Panc1 (cell line): ENCODE data around the gene CNKSR3. TPM values are rescaled to one million over a fixed set of nuclear protein-coding genes. Genes with fewer than 3 reads are reported as not detected.
"Not testable (repeated sequence)": the region's sequence is repeated elsewhere in the genome, so short reads cannot be mapped to it uniquely, and the experiment has no call there.

ENCODE experiments used
- ATAC-seq: fragments of 200-7000 bp; cut with Tn5 transposase; 2 replicates; pipeline ENCODE4 v1.9.1; 2020; ENCODE audit warnings: mild to moderate bottlenecking, moderate library complexity
- BruUV-seq: library from RNA; stranded (reverse); fragments of 400-500 nt; replicated peaks from 2 replicates; lab custom pipeline; 2021; lab: Mats Ljungman, UMichigan
- CTCF ChIA-PET: fragments of 300-600 bp; sonication (Branson Sonifier 250); formaldehyde crosslinking; loops from one replicate; lab custom pipeline; 2022; ENCODE audit warnings: antibody characterized with exemption; lab: Charles Lee
- POLR2A ChIA-PET: fragments of 300-600 bp; sonication (Branson Sonifier 250); formaldehyde crosslinking; loops from one replicate; lab custom pipeline; 2022; ENCODE audit warnings: antibody characterized with exemption; lab: Charles Lee
- DNase-seq: peaks from one replicate; pipeline ENCODE4 v3.0.0-alpha.2; 2010; ENCODE audit warnings: low read depth, low spot score
- H3K27ac ChIP-seq: 2 replicates; pipeline ENCODE4 v1.5.1; 2011; ENCODE audit warnings: mild to moderate bottlenecking, low read length, inconsistent platforms
- H3K27me3 ChIP-seq: fragments of 200-500 bp; sonication (Bioruptor generic); 2 replicates; pipeline ENCODE4 v1.6.0; 2014; ENCODE audit warnings: low read length, inconsistent platforms; ENCODE audit not compliant: control insufficient read depth, insufficient read depth
- H3K36me3 ChIP-seq: fragments of 200-500 bp; sonication (Bioruptor generic); 2 replicates; pipeline ENCODE4 v1.5.1; 2014; ENCODE audit warnings: inconsistent platforms, mild to moderate bottlenecking, low read length, moderate library complexity; ENCODE audit not compliant: control insufficient read depth, insufficient read depth
- H3K4me1 ChIP-seq: 2 replicates; pipeline ENCODE4 v1.5.1; 2011; ENCODE audit warnings: inconsistent platforms, mild to moderate bottlenecking, low read length, moderate library complexity; ENCODE audit not compliant: control insufficient read depth, insufficient read depth
- H3K4me3 ChIP-seq, 2 experiments: 2 replicates each; pipeline ENCODE4 v1.5.1; 2011 to 2012; ENCODE audit warnings: low read depth in 2 of 2, low read length in 2 of 2, mild to moderate bottlenecking in 2 of 2, inconsistent platforms in 1 of 2, moderate library complexity in 1 of 2
- H3K9me3 ChIP-seq: fragments of 200-500 bp; sonication (Bioruptor generic); 2 replicates; pipeline ENCODE4 v1.5.1; 2014; ENCODE audit warnings: low read depth, mild to moderate bottlenecking, inconsistent platforms, low read length, moderate library complexity; ENCODE audit not compliant: control insufficient read depth, insufficient read depth
- POLR2AphosphoS5 ChIP-seq: IDR thresholded peaks from 2 replicates; pipeline ENCODE4 v1.6.1; 2012; ENCODE audit warnings: mild to moderate bottlenecking, low read depth, low read length, moderate library complexity
- SIN3A ChIP-seq: IDR thresholded peaks from 2 replicates; pipeline ENCODE4 v1.6.1; 2012; ENCODE audit warnings: low read depth, mild to moderate bottlenecking, low read length, moderate library complexity, borderline replicate concordance; ENCODE audit not compliant: insufficient read depth
- TCF7L2 ChIP-seq: IDR thresholded peaks from 2 replicates; pipeline ENCODE4 v1.6.1; 2011; ENCODE audit warnings: mild to moderate bottlenecking, low read depth, low read length, inconsistent platforms
- in situ Hi-C: cut with HindIII; loops from 2 replicates; pipeline ENCODE4 v1.10.0; 2016; ENCODE audit warnings: low sequenced_read_pairs, low pct_unique_long_range_greater_than_20kb
- intact Hi-C: fragments of 100-400 bp; cut with micrococcal nuclease; formaldehyde crosslinking; loops from one replicate; pipeline ENCODE4 v1.10.0; 2022; ENCODE audit not compliant: unreplicated experiment
- total RNA-seq: library from RNA; stranded (reverse); gene quantifications from one replicate; pipeline ENCODE4 v1.2.1, GENCODE V29; 2021; ENCODE audit not compliant: unreplicated experiment
- TF ChIP-seq, protein P1 (sequence below): fragments of 450-650 bp; IDR thresholded peaks from 2 replicates; pipeline ENCODE4 v1.5.1; 2017; ENCODE audit warnings: mild to moderate bottlenecking
- TF ChIP-seq, protein P2 (sequence below), 2 experiments: IDR thresholded peaks; 2 replicates each; pipeline ENCODE4 v1.6.1; 2011 to 2012; ENCODE audit warnings: low read depth in 2 of 2, control low read depth in 1 of 2, low read length in 1 of 2, mild to moderate bottlenecking in 1 of 2, moderate library complexity in 1 of 2; ENCODE audit not compliant: insufficient read depth in 1 of 2

The CNKSR3 gene
- total RNA-seq, 1 experiment from 2014 or later, result 18.2 TPM

DNA sequence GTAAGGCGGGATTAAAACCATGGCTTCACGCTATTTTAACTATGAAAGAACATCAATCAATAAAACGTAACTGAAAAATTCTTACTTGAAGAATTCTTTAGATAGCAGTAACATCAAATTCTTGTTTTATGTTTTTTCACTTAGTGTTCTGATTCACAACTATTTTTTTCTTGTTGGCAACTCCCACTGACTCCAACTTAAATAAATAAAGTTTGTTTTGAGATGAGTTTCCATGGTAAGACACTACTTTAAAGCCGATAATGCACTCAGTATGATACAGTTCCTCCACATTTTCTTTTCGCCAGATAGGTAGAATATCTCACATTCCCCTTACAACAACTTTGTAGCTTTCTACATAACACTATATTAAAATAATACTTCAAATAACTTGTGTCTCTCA is 33.1 kb upstream of the CNKSR3 start:
- no peaks in the 10 kb centered on the region for H3K36me3 ChIP-seq
- no peak overlapping the region for H3K27ac ChIP-seq
- no peaks in the 10 kb centered on the region for H3K4me1 ChIP-seq
- no TSS peak for BruUV-seq
- H3K4me3 ChIP-seq, result no peak overlapping the region
- H3K9me3 ChIP-seq, result no peaks in the 10 kb centered on the region
- TF ChIP-seq, protein P1, sequence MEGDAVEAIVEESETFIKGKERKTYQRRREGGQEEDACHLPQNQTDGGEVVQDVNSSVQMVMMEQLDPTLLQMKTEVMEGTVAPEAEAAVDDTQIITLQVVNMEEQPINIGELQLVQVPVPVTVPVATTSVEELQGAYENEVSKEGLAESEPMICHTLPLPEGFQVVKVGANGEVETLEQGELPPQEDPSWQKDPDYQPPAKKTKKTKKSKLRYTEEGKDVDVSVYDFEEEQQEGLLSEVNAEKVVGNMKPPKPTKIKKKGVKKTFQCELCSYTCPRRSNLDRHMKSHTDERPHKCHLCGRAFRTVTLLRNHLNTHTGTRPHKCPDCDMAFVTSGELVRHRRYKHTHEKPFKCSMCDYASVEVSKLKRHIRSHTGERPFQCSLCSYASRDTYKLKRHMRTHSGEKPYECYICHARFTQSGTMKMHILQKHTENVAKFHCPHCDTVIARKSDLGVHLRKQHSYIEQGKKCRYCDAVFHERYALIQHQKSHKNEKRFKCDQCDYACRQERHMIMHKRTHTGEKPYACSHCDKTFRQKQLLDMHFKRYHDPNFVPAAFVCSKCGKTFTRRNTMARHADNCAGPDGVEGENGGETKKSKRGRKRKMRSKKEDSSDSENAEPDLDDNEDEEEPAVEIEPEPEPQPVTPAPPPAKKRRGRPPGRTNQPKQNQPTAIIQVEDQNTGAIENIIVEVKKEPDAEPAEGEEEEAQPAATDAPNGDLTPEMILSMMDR, result no peak
- TF ChIP-seq TCF7L2 (no peak), POLR2AphosphoS5 (no peak), SIN3A (no peak)
- TF ChIP-seq, protein P2, sequence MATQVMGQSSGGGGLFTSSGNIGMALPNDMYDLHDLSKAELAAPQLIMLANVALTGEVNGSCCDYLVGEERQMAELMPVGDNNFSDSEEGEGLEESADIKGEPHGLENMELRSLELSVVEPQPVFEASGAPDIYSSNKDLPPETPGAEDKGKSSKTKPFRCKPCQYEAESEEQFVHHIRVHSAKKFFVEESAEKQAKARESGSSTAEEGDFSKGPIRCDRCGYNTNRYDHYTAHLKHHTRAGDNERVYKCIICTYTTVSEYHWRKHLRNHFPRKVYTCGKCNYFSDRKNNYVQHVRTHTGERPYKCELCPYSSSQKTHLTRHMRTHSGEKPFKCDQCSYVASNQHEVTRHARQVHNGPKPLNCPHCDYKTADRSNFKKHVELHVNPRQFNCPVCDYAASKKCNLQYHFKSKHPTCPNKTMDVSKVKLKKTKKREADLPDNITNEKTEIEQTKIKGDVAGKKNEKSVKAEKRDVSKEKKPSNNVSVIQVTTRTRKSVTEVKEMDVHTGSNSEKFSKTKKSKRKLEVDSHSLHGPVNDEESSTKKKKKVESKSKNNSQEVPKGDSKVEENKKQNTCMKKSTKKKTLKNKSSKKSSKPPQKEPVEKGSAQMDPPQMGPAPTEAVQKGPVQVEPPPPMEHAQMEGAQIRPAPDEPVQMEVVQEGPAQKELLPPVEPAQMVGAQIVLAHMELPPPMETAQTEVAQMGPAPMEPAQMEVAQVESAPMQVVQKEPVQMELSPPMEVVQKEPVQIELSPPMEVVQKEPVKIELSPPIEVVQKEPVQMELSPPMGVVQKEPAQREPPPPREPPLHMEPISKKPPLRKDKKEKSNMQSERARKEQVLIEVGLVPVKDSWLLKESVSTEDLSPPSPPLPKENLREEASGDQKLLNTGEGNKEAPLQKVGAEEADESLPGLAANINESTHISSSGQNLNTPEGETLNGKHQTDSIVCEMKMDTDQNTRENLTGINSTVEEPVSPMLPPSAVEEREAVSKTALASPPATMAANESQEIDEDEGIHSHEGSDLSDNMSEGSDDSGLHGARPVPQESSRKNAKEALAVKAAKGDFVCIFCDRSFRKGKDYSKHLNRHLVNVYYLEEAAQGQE (IDR thresholded peaks at IDR 0.05; ENCODE audit: insufficient read depth in 1 of 2, low read depth in 2 of 2, low read length in 1 of 2), result no peak
- in situ Hi-C loops (no loop called here), intact Hi-C loops (no loop called here)
- DNase-seq, result no peak
- CTCF ChIA-PET, result no interaction called here
- H3K27me3 ChIP-seq, result no peaks in the 10 kb centered on the region
- ATAC-seq, result no peak
- POLR2A ChIA-PET, result no interaction called here

DNA sequence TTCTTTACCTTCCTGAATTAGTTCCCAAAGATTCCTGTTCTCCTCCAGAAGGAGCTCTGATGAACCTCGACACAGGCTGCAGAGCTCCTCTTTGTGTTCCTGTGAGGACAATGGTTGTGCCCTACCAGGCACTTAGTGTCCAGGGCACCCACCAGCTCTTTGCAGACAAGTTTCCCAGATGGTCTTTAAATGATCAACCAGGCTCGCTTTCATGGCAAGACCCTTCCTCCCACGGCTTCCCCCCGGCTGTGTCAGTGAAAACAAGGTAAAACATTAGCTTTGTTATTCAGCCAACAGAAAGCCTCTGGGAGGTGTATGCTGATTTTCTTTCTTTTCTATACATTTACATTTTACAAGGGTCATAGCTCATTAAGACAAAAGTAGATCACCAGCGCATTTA is 32.3 kb upstream of the CNKSR3 start:
- Histone ChIP-seq H3K27ac (no peak overlapping the region), H3K4me3 (no peak overlapping the region), H3K9me3 (no peaks in the 10 kb centered on the region), H3K36me3 (no peaks in the 10 kb centered on the region), H3K4me1 (no peaks in the 10 kb centered on the region), H3K27me3 (no peaks in the 10 kb centered on the region)
- no peak for ATAC-seq
- in situ Hi-C loops (no loop called here), intact Hi-C loops (no loop called here)
- CTCF ChIA-PET, result no interaction called here
- no peak for DNase-seq
- TF ChIP-seq POLR2AphosphoS5 (no peak), SIN3A (no peak), TCF7L2 (no peak)
- TF ChIP-seq, protein P1, result no peak
- TF ChIP-seq, protein P2 (IDR thresholded peaks at IDR 0.05; ENCODE audit: insufficient read depth in 1 of 2, low read depth in 2 of 2, low read length in 1 of 2), result no peak
- no TSS peak for BruUV-seq
- POLR2A ChIA-PET, result no interaction called here

DNA sequence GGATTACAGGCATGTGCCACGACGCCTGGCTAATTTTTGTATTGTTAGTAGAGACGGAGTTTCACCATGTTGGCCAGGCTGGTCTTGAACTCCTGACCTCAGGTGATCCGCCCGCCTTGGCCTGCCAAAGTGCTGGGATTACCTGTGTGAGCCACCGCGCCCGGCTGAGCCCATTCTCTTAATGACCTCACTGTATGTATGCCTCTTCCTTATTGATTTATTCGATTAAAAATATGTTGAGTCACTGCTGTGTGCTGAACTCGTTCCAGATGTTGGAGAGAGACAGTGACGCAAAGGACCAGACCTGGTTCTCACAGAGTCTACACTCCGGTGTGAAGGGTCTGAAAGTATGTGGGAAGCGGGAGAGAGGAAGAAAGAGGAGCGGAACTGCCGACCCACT is 31.4 kb upstream of the CNKSR3 start:
- POLR2A ChIA-PET, result interaction anchor here (0.6 kb wide), 1 partner anchor 13 kb away, joined by 5 read pairs; no protein-coding TSS in a partner anchor
- not testable (repeated sequence) for BruUV-seq

More for the DNA sequence above, 31.4 kb upstream of the CNKSR3 start:
- H3K27ac ChIP-seq, CTCF ChIA-PET, ATAC-seq, H3K36me3 ChIP-seq, H3K27me3 ChIP-seq, in situ Hi-C loops, H3K9me3 ChIP-seq, H3K4me3 ChIP-seq, DNase-seq, H3K4me1 ChIP-seq, intact Hi-C loops: not testable (repeated sequence)
